Ascending aorta (tissue), 2 donors: ENCODE results near the gene SAMD4B. TPM values are rescaled to one million over a fixed set of nuclear protein-coding genes. Genes with fewer than 3 reads are reported as not detected.
A peak's percentile ranks its signal among the peaks of the same experiment; 100 is the strongest.

Source experiments
- DNase-seq, 2 donors: peaks; one replicate each; pipeline ENCODE4 v3.0.0-alpha.2; 2019; ENCODE audit warnings: low spot score in 2 of 2
- H3K27ac ChIP-seq, 2 donors: fragments of 200-600 bp; sonication (generic); one replicate each; pipeline ENCODE4 v1.5.1; 2016 to 2017; ENCODE audit warnings: mild to moderate bottlenecking in 1 of 2
- H3K27me3 ChIP-seq: fragments of 200-600 bp; sonication (generic); one replicate; pipeline ENCODE4 v1.5.1; 2017
- H3K36me3 ChIP-seq, 2 donors: fragments of 200-600 bp; sonication (generic); one replicate each; pipeline ENCODE4 v1.5.1; 2016
- H3K4me1 ChIP-seq, 2 donors: fragments of 200-600 bp; sonication (generic); one replicate each; pipeline ENCODE4 v1.5.1; 2016 to 2017; ENCODE audit warnings: mild to moderate bottlenecking in 1 of 2
- H3K4me3 ChIP-seq, 2 donors: fragments of 200-600 bp; sonication (generic); one replicate each; pipeline ENCODE4 v1.5.1; 2016 to 2017; ENCODE audit warnings: mild to moderate bottlenecking in 1 of 2
- H3K9me3 ChIP-seq, 2 donors: fragments of 200-600 bp; sonication (generic); one replicate each; pipeline ENCODE4 v1.5.1; 2016
- CTCF ChIP-seq, 3 experiments: fragments of 200-600 bp in 2 of 3; fragments of 450-650 bp in 1 of 3; sonication (generic) in 2 of 3; IDR thresholded peaks; one replicate each; pipeline ENCODE4 v1.5.1; 2016 to 2019; ENCODE audit warnings: antibody characterized with exemption in 3 of 3, mild to moderate bottlenecking in 1 of 3, moderate library complexity in 1 of 3
- intact Hi-C: fragments of 100-400 bp; cut with DNase I; formaldehyde crosslinking; loops from one replicate; pipeline ENCODE4 v1.15.1; 2023
- total RNA-seq: library from RNA; depleted of rRNA; stranded (reverse); fragments of >200 nt; gene quantifications from one replicate; pipeline ENCODE4 v1.1.0, GENCODE V29; 2016

SAMD4B gene
- total RNA-seq, 1 donor from 2014 or later = 358 TPM

- no peaks in the 10 kb centered on the region for H3K27me3 ChIP-seq
- H3K4me1 ChIP-seq = peaks cover 9 to 29% of the 10 kb centered on the region in 2 donors
- H3K36me3 ChIP-seq = peaks cover 36 to 38% of the 10 kb centered on the region in 2 donors
- H3K27ac ChIP-seq = peak overlapping the region; percentile 55 to 86
- H3K9me3 ChIP-seq = no peaks in the 10 kb centered on the region
- intact Hi-C loops = no loop called here
- peak overlapping the region; percentile 66 to 97 for H3K4me3 ChIP-seq
- DNase-seq = peak in 1 of 2 donors; percentile 74
- TF ChIP-seq CTCF (IDR thresholded peaks at IDR 0.05) = no peak
Measured at GRCh38 chr19:39415111-39416046, 73.2 kb downstream of the SAMD4B start.

- Histone ChIP-seq H3K36me3 (peaks cover 40 to 49% of the 10 kb centered on the region in 2 donors), H3K4me3 (peak overlapping the region in 1 of 2 donors; percentile 97), H3K27me3 (no peaks in the 10 kb centered on the region), H3K27ac (peak overlapping the region; percentile 55 to 86), H3K4me1 (peaks cover 9 to 25% of the 10 kb centered on the region in 2 donors), H3K9me3 (no peaks in the 10 kb centered on the region)
- DNase-seq = no peak
- no peak for TF ChIP-seq CTCF (IDR thresholded peaks at IDR 0.05)
- intact Hi-C loops = no loop called here
Measured at GRCh38 chr19:39416152-39417120, 74.2 kb downstream of the SAMD4B start.

GRCh38 chr19:39417463-39418181, 75.4 kb downstream of the SAMD4B start:
- peaks cover 9 to 25% of the 10 kb centered on the region in 2 donors for H3K4me1 ChIP-seq
- peak overlapping the region; percentile 10 to 50 for H3K27ac ChIP-seq
- H3K27me3 ChIP-seq = no peaks in the 10 kb centered on the region
- intact Hi-C loops = no loop called here
- H3K9me3 ChIP-seq = no peaks in the 10 kb centered on the region
- H3K4me3 ChIP-seq = no peak overlapping the region
- no peak for DNase-seq
- no peak for TF ChIP-seq CTCF (IDR thresholded peaks at IDR 0.05)
- peaks cover 52 to 60% of the 10 kb centered on the region in 2 donors for H3K36me3 ChIP-seq

GRCh38 chr19:39419003-39419402, 76.8 kb downstream of the SAMD4B start:
- intact Hi-C loops = no loop called here
- peaks cover 65 to 74% of the 10 kb centered on the region in 2 donors for H3K36me3 ChIP-seq

More at GRCh38 chr19:39419003-39419402, 76.8 kb downstream of the SAMD4B start:
- Histone ChIP-seq H3K27me3 (no peaks in the 10 kb centered on the region), H3K4me3 (no peak overlapping the region), H3K4me1 (peaks cover 9 to 25% of the 10 kb centered on the region in 2 donors), H3K27ac (no peak overlapping the region), H3K9me3 (no peaks in the 10 kb centered on the region)
- no peak for DNase-seq
- no peak for TF ChIP-seq CTCF (IDR thresholded peaks at IDR 0.05)
